ENCODE measurements around the gene QPCT.
"Not testable (repeated sequence)": the region's sequence is repeated elsewhere in the genome, so short reads cannot be mapped to it uniquely, and the experiment has no call there.

Gene QPCT

DNA sequence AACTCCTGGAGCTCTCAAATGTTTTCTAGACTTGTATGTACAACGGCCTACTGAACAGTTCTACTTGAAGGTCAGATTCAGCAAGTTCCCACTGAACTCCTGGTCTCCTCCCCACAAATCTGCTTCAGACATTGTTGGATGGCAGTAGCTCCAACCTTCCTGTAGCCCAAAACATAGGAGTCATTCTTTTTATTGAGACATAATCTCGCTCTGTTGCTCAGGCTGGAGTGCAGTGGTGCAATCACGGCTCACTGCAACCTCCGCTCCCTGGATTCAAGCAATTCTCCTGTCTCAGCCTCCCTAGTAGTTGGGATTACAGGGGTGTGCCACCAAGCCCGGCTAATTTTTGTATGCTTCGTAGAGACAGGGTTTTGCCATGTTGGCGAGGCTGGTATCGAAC is 47.3 kb downstream of the QPCT start:
- no peak for DNase-seq (ENCODE audit: low read depth)

DNA sequence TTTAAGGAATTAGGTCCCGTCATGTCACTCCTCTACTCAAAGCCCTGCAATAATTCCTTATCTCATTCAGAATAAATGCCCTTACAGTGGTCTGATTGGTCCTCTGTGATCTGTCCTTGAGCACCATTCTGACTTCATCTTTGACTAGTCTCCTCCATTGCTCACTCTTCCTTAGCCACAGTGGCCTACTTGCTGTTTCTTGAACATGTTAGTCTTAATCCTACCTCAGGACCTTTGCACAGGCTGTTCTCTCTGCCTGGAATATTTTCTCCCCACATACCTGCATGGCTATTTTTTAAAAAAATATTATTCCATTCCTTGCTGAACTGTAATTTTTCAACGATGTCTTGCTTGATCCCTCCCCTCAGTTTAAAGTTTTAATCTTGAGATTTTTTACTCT is 48.0 kb downstream of the QPCT start:
- DNase-seq (ENCODE audit: low read depth), result no peak

GRCh38 chr2:37394263-37394662 is 49.8 kb downstream of the QPCT start:
- no peak for DNase-seq (ENCODE audit: low read depth)

DNA sequence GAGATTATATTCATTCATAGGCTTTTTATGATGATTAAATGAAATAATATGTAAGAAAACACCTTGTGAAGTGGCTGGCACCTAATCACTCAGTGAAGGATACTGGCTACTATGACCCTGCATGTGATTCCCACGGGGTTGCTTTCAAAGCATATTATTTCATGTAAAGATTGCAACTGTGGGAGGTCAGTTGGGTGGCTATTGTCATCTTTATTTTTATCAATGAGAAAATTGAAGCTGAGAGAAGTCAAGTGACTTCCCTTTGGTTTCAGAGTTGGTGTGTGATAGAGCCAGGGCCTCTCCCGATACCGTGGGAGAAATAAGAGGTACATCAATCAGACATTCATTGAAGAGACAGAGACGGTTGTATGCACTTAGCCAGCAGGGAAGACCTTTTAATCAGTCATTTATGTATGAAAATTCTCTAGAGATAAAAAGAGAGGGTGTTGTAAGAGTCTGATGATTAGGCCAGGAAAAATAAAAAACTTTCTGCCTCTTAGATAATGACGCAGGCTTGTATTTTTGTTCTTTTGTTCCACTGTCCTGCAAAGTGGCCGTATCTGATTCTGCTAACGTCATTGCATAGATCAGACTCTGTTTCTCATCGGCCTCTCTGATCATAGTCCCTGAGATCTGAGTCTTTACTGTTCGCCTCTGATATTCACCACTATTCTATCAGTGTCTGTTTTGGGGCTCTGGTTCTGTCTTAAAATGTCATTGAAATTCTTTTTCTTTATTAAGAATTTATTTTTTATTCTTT is 50.5 kb downstream of the QPCT start:
- DNase-seq (ENCODE audit: low read depth), result no peak

GRCh38 chr2:37396890-37397565 is 52.6 kb downstream of the QPCT start:
- DNase-seq (ENCODE audit: low read depth), result no peak

DNA sequence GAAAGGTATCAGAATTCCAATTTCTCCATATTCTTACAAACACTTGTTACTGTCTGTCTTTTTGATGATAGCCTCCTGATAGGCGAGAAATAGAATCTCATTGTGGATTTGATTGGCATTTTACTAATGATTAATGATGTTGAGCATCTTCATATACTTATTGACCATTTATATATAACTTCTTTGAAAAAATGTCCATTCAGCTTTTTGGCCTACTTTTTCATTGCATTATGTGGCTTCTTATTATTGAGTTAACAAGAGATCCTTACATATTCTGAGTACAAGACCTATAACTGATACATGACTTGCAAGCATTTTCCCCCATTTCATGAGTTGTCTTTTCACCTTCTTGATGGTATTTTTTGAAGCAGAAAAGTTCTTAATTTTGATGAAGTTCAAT is 54.6 kb downstream of the QPCT start:
- no peak for DNase-seq (ENCODE audit: low read depth)

DNA sequence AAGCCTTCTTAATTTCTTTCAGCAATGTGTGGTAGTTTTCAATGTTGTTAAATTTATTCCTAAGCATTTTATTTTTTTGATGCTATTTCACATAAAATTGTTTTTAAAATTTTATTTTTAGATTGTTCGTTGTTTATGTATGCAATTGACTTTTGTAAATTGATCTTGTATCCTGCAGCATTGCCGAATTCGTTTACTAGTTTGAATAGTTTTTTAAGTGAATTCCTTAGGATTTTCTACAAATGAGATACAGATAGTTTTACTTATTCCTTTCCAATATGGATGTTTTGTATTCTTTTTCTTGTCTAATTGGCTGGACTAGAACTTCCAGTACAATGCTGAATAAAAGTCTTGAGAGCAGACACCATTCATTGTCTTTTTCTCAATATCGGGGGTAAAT is 55.6 kb downstream of the QPCT start:
- no peak for DNase-seq (ENCODE audit: low read depth)

DNA sequence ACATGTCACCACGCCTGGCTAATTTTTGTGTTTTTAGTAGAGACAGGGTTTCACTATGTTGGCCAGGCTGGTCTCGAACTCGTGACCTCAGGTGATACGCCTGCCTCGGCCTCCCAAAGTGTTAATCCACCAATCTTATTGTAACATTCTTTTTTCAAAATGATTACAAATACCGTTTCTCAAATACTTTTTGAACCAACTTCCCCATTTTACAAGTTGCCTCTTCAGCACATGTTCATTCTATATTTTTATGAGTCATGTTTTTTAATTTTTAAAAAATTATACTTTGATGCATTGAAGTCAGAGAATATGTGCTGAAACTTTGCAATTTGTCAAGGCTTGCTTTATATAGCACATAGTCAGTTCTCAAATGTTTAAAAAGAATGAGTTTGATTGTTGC is 58.2 kb downstream of the QPCT start:
- DNase-seq (ENCODE audit: low read depth), result no peak

- DNase-seq (ENCODE audit: low read depth), result no peak
These were observed 61.4 kb downstream of the QPCT start for GRCh38 chr2:37405781-37406180.

- DNase-seq (ENCODE audit: low read depth), result no peak
These were observed 67.8 kb downstream of the QPCT start for GRCh38 chr2:37412231-37412630.

- not testable (repeated sequence) for DNase-seq (ENCODE audit: low read depth)
These were observed 69.6 kb downstream of the QPCT start for GRCh38 chr2:37413911-37414469.

- DNase-seq (ENCODE audit: low read depth), result no peak
These were observed 70.1 kb downstream of the QPCT start for GRCh38 chr2:37414470-37414949.

GRCh38 chr2:37415128-37415820 is 70.8 kb downstream of the QPCT start:
- no peak for DNase-seq (ENCODE audit: low read depth)

DNA sequence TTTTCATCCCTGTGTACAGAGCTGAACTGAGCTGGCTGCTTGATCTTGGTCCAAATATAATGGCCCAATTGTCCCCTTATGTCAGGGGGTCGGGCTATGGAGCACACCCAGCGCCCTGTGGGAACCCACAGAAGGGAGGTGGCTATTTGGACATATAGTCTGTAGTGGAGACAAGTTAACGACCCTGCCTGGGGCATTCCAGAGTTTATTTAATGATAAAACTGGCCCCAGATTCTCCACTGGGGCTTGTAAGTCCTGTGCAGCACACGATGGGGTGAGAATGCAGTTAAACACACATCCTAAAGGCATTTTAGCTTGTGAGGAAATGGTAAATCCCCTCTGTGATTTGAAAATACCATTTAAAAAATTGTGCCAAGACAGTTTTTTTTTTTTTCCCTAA is 72.9 kb downstream of the QPCT start:
- no peak for DNase-seq (ENCODE audit: low read depth)

GRCh38 chr2:37418956-37419355 is 74.5 kb downstream of the QPCT start:
- no peak for DNase-seq (ENCODE audit: low read depth)

- DNase-seq (ENCODE audit: low read depth), result no peak
These were observed 77.3 kb downstream of the QPCT start for GRCh38 chr2:37421686-37422085.

DNA sequence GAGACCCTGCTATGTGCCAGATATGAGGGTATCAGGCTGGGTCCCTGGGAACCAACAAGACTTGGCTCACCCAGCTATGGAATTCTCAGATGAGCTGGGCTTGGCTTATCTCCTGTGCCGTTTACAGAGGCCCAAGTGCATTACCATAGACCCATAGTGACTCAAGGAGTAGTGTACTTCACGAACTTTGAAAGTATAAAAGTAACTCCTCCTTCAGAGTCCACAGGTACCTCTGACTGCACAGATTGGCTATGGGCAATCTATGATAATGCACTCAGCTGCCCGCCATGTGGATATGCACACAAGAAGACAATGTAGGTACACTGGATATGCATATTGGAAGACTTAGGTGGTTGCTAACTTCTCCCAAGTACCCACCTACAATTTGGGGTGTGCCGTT is 78.4 kb downstream of the QPCT start:
- DNase-seq (ENCODE audit: low read depth), result no peak
